ENCODE data around the gene PPP2R5A. TPM values are rescaled to one million over a fixed set of nuclear protein-coding genes. Genes with fewer than 3 reads are reported as not detected.

PPP2R5A gene
- total and polyA plus RNA-seq, 2 of the 13 experiments (the other 11 are each of a cell fraction or from before 2014, with no cell fraction given) = 22.0 to 31.4 TPM

- peak; percentile 56; the same call in 1 of the 2 replicates for TF ChIP-seq GFI1 (CRISPR knock-in tag; IDR thresholded peaks at IDR 0.05; ENCODE audit: borderline replicate concordance)
- TF ChIP-seq KLF15 (CRISPR knock-in tag; IDR thresholded peaks at IDR 0.05; ENCODE audit: borderline replicate concordance) = no peak
- no peak for TF ChIP-seq KLF13 (CRISPR knock-in tag; IDR thresholded peaks at IDR 0.05)
- TF ChIP-seq THAP9 (CRISPR knock-in tag; IDR thresholded peaks at IDR 0.05; ENCODE audit: borderline replicate concordance) = no peak
- no peak for TF ChIP-seq ZFYVE20 (CRISPR knock-in tag; IDR thresholded peaks at IDR 0.05; ENCODE audit: borderline replicate concordance, low read depth)
- TF ChIP-seq ZNF75D (CRISPR knock-in tag; IDR thresholded peaks at IDR 0.05; ENCODE audit: borderline replicate concordance) = no peak
- TF ChIP-seq CENPT (CRISPR knock-in tag; IDR thresholded peaks at IDR 0.05; ENCODE audit: low read depth) = no peak
- no peak for TF ChIP-seq ZNF468 (CRISPR knock-in tag; IDR thresholded peaks at IDR 0.05)
- TF ChIP-seq SMAD3 (CRISPR knock-in tag; IDR thresholded peaks at IDR 0.05) = peak; percentile 54; the same call in 1 of the 2 replicates
- TF ChIP-seq, protein P1, sequence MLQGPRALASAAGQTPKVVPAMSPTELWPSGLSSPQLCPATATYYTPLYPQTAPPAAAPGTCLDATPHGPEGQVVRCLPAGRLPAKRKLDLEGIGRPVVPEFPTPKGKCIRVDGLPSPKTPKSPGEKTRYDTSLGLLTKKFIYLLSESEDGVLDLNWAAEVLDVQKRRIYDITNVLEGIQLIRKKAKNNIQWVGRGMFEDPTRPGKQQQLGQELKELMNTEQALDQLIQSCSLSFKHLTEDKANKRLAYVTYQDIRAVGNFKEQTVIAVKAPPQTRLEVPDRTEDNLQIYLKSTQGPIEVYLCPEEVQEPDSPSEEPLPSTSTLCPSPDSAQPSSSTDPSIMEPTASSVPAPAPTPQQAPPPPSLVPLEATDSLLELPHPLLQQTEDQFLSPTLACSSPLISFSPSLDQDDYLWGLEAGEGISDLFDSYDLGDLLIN (CRISPR knock-in tag; IDR thresholded peaks at IDR 0.05; ENCODE audit: borderline replicate concordance) = no peak
- TF ChIP-seq CBFB (CRISPR knock-in tag; IDR thresholded peaks at IDR 0.05) = no peak
- TF ChIP-seq MTA3 (CRISPR knock-in tag; IDR thresholded peaks at IDR 0.05) = no peak
- no peak for TF ChIP-seq RELA (CRISPR knock-in tag; IDR thresholded peaks at IDR 0.05)
- no peak for TF ChIP-seq ETV6 (CRISPR knock-in tag; conservative IDR thresholded peaks at IDR 0.05)
- no peak for TF ChIP-seq PAX8 (CRISPR knock-in tag; IDR thresholded peaks at IDR 0.05; ENCODE audit: borderline replicate concordance)
- no peak for TF ChIP-seq SMAD1 (CRISPR knock-in tag; IDR thresholded peaks at IDR 0.05; ENCODE audit: borderline replicate concordance, low read depth)
- TF ChIP-seq, protein P2, sequence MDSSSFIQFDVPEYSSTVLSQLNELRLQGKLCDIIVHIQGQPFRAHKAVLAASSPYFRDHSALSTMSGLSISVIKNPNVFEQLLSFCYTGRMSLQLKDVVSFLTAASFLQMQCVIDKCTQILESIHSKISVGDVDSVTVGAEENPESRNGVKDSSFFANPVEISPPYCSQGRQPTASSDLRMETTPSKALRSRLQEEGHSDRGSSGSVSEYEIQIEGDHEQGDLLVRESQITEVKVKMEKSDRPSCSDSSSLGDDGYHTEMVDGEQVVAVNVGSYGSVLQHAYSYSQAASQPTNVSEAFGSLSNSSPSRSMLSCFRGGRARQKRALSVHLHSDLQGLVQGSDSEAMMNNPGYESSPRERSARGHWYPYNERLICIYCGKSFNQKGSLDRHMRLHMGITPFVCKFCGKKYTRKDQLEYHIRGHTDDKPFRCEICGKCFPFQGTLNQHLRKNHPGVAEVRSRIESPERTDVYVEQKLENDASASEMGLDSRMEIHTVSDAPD (CRISPR knock-in tag; IDR thresholded peaks at IDR 0.05) = no peak
- no peak for TF ChIP-seq KMT2A (CRISPR knock-in tag; IDR thresholded peaks at IDR 0.05)
- no peak for TF ChIP-seq RNF2 (conservative IDR thresholded peaks at IDR 0.05; ENCODE audit: low read depth)
- no peak for TF ChIP-seq ATAD3A (CRISPR knock-in tag; IDR thresholded peaks at IDR 0.05)
- no peak for TF ChIP-seq PRMT3 (CRISPR knock-in tag; IDR thresholded peaks at IDR 0.05; ENCODE audit: borderline replicate concordance, low read depth)
- TF ChIP-seq, protein P3, sequence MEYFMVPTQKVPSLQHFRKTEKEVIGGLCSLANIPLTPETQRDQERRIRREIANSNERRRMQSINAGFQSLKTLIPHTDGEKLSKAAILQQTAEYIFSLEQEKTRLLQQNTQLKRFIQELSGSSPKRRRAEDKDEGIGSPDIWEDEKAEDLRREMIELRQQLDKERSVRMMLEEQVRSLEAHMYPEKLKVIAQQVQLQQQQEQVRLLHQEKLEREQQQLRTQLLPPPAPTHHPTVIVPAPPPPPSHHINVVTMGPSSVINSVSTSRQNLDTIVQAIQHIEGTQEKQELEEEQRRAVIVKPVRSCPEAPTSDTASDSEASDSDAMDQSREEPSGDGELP (IDR thresholded peaks at IDR 0.05; ENCODE audit: borderline replicate concordance, low read depth) = no peak
- TF ChIP-seq ZNF160 (CRISPR knock-in tag; IDR thresholded peaks at IDR 0.05) = no peak
Observed at GRCh38 chr1:212242288-212242984, 42.8 kb upstream of the PPP2R5A start (continued).

All from HepG2 (cell line).